ENCODE data around the gene BLID. TPM values are rescaled to one million over a fixed set of nuclear protein-coding genes. Genes with fewer than 3 reads are reported as not detected.

BLID gene
- total and polyA plus RNA-seq, 2 experiments from 2014 or later = not detected

DNA sequence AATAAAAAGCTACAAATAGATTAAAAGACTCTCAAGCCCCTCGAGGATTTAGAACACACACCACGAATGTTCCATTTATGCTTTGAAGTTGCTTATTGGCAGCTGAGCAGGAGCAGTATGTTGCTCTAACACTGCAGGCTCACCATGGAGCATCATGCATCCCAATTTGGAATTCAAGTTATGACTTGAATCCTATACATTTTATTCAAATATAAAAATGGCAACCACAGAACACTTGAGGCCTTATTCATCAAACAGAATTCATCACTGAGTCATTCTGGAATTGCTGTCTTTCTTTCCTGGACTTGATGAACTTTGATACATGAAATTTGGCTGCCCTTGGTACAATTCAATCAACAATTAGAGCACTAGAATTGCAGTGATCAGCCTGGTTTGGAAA lies 24.5 kb upstream of the BLID start:
- H3K36me3 Mint-ChIP-seq (ENCODE audit: low read depth) = no peaks in the 10 kb centered on the region
- no peak overlapping the region for H3K4me2 ChIP-seq
- H3K9me3 Mint-ChIP-seq = no peaks in the 10 kb centered on the region
- no peaks in the 10 kb centered on the region for H3F3A ChIP-seq (replicated peaks; ENCODE audit: low read depth)
- H3K36me3 ChIP-seq (ENCODE audit: insufficient read depth) = no peaks in the 10 kb centered on the region
- no peak overlapping the region for H3K27ac ChIP-seq (ENCODE audit: low read depth)
- peaks cover 44% of the 10 kb centered on the region for H3K27me3 ChIP-seq (ENCODE audit: insufficient read depth)
- H3K27me3 Mint-ChIP-seq (ENCODE audit: insufficient read depth, low read depth, poor library complexity) = peaks cover 20% of the 10 kb centered on the region
- no peak overlapping the region for H3K4me3 ChIP-seq
- DNase-seq (ENCODE audit: low spot score) (no peak), ATAC-seq (no peak)
- TF ChIP-seq NANOG (IDR thresholded peaks at IDR 0.05; ENCODE audit: borderline replicate concordance) (no peak), EZH2 (IDR thresholded peaks at IDR 0.05; ENCODE audit: low read depth, unreplicated experiment) (no peak)
- H3K79me2 ChIP-seq (replicated peaks; ENCODE audit: insufficient read depth) = no peaks in the 10 kb centered on the region
- H3K4me3 Mint-ChIP-seq = no peak overlapping the region
- H3K4me1 ChIP-seq (ENCODE audit: insufficient read depth) = no peaks in the 10 kb centered on the region
- peaks cover 10% of the 10 kb centered on the region; the same call in 2 of the 3 replicates for H3K4me1 Mint-ChIP-seq
- H2AFZ ChIP-seq = no peak overlapping the region
- no peaks in the 10 kb centered on the region for H3K9me2 ChIP-seq (ENCODE audit: insufficient read depth)
- H3K27ac Mint-ChIP-seq = no peak overlapping the region
- no peaks in the 10 kb centered on the region for H4K20me1 ChIP-seq (replicated peaks; ENCODE audit: insufficient read depth)

DNA sequence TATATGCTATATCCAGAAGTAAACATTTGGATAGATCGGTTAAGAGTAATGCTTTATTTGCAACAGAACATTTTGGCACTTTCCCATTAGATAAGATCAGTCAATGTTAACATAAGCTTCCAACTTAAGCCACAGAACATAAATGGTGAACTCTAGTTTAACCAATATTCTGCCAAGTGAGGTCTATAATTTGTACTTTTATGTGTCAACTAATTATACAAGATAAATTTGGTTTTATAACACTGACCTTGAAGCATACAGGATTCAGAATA lies 23.5 kb upstream of the BLID start:
- TF ChIP-seq EZH2phosphoT487 (IDR thresholded peaks at IDR 0.05; ENCODE audit: unreplicated experiment) = no peak
- TF ChIP-seq, protein P1, sequence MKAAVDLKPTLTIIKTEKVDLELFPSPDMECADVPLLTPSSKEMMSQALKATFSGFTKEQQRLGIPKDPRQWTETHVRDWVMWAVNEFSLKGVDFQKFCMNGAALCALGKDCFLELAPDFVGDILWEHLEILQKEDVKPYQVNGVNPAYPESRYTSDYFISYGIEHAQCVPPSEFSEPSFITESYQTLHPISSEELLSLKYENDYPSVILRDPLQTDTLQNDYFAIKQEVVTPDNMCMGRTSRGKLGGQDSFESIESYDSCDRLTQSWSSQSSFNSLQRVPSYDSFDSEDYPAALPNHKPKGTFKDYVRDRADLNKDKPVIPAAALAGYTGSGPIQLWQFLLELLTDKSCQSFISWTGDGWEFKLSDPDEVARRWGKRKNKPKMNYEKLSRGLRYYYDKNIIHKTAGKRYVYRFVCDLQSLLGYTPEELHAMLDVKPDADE (IDR thresholded peaks at IDR 0.05) = no peak
- TF ChIP-seq STAT1 (IDR thresholded peaks at IDR 0.05; ENCODE audit: unreplicated experiment) = no peak
- TF ChIP-seq JUNB (IDR thresholded peaks at IDR 0.05; ENCODE audit: unreplicated experiment) = no peak
- TF ChIP-seq NANOG (IDR thresholded peaks at IDR 0.05; ENCODE audit: borderline replicate concordance) = no peak
- no peak for TF ChIP-seq EZH2 (IDR thresholded peaks at IDR 0.05; ENCODE audit: low read depth, unreplicated experiment)
- no peak for TF ChIP-seq ZNF331 (CRISPR knock-in tag; IDR thresholded peaks at IDR 0.05; ENCODE audit: low read depth)
- TF ChIP-seq, protein P2, sequence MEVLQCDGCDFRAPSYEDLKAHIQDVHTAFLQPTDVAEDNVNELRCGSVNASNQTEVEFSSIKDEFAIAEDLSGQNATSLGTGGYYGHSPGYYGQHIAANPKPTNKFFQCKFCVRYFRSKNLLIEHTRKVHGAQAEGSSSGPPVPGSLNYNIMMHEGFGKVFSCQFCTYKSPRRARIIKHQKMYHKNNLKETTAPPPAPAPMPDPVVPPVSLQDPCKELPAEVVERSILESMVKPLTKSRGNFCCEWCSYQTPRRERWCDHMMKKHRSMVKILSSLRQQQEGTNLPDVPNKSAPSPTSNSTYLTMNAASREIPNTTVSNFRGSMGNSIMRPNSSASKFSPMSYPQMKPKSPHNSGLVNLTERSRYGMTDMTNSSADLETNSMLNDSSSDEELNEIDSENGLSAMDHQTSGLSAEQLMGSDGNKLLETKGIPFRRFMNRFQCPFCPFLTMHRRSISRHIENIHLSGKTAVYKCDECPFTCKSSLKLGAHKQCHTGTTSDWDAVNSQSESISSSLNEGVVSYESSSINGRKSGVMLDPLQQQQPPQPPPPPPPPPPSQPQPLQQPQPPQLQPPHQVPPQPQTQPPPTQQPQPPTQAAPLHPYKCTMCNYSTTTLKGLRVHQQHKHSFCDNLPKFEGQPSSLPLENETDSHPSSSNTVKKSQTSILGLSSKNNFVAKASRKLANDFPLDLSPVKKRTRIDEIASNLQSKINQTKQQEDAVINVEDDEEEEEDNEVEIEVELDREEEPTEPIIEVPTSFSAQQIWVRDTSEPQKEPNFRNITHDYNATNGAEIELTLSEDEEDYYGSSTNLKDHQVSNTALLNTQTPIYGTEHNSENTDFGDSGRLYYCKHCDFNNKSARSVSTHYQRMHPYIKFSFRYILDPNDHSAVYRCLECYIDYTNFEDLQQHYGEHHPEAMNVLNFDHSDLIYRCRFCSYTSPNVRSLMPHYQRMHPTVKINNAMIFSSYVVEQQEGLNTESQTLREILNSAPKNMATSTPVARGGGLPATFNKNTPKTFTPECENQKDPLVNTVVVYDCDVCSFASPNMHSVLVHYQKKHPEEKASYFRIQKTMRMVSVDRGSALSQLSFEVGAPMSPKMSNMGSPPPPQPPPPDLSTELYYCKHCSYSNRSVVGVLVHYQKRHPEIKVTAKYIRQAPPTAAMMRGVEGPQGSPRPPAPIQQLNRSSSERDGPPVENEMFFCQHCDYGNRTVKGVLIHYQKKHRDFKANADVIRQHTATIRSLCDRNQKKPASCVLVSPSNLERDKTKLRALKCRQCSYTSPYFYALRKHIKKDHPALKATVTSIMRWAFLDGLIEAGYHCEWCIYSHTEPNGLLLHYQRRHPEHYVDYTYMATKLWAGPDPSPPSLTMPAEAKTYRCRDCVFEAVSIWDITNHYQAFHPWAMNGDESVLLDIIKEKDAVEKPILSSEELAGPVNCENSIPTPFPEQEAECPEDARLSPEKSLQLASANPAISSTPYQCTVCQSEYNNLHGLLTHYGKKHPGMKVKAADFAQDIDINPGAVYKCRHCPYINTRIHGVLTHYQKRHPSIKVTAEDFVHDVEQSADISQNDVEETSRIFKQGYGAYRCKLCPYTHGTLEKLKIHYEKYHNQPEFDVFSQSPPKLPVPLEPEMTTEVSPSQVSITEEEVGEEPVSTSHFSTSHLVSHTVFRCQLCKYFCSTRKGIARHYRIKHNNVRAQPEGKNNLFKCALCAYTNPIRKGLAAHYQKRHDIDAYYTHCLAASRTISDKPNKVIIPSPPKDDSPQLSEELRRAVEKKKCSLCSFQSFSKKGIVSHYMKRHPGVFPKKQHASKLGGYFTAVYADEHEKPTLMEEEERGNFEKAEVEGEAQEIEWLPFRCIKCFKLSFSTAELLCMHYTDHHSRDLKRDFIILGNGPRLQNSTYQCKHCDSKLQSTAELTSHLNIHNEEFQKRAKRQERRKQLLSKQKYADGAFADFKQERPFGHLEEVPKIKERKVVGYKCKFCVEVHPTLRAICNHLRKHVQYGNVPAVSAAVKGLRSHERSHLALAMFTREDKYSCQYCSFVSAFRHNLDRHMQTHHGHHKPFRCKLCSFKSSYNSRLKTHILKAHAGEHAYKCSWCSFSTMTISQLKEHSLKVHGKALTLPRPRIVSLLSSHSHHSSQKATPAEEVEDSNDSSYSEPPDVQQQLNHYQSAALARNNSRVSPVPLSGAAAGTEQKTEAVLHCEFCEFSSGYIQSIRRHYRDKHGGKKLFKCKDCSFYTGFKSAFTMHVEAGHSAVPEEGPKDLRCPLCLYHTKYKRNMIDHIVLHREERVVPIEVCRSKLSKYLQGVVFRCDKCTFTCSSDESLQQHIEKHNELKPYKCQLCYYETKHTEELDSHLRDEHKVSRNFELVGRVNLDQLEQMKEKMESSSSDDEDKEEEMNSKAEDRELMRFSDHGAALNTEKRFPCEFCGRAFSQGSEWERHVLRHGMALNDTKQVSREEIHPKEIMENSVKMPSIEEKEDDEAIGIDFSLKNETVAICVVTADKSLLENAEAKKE (CRISPR knock-in tag; IDR thresholded peaks at IDR 0.05) = no peak
- ATAC-seq (no peak), DNase-seq (ENCODE audit: low spot score) (no peak)
- Histone ChIP-seq H3K27ac (ENCODE audit: low read depth) (no peak overlapping the region), H3K27me3 (ENCODE audit: insufficient read depth) (peaks cover 44% of the 10 kb centered on the region), H3K79me2 (replicated peaks; ENCODE audit: insufficient read depth) (no peaks in the 10 kb centered on the region), H3K9me2 (ENCODE audit: insufficient read depth) (no peaks in the 10 kb centered on the region), H3K4me2 (no peak overlapping the region), H4K20me1 (replicated peaks; ENCODE audit: insufficient read depth) (no peaks in the 10 kb centered on the region), H3F3A (replicated peaks; ENCODE audit: low read depth) (no peaks in the 10 kb centered on the region), H2AFZ (no peak overlapping the region), H3K36me3 (ENCODE audit: insufficient read depth) (no peaks in the 10 kb centered on the region), H3K4me1 (ENCODE audit: insufficient read depth) (no peaks in the 10 kb centered on the region), H3K4me3 (no peak overlapping the region)
- H3K36me3 Mint-ChIP-seq (ENCODE audit: low read depth) = no peaks in the 10 kb centered on the region
- no peak overlapping the region for H3K4me3 Mint-ChIP-seq
- no peak overlapping the region for H3K27ac Mint-ChIP-seq
- no peaks in the 10 kb centered on the region for H3K9me3 Mint-ChIP-seq
- peaks cover 10% of the 10 kb centered on the region; the same call in 2 of the 3 replicates for H3K4me1 Mint-ChIP-seq
- H3K27me3 Mint-ChIP-seq (ENCODE audit: insufficient read depth, low read depth, poor library complexity) = peaks cover 20% of the 10 kb centered on the region

Data from GM23338 (cell line).